ENCODE results near the gene CSNK1G1.

Gene CSNK1G1

DNA sequence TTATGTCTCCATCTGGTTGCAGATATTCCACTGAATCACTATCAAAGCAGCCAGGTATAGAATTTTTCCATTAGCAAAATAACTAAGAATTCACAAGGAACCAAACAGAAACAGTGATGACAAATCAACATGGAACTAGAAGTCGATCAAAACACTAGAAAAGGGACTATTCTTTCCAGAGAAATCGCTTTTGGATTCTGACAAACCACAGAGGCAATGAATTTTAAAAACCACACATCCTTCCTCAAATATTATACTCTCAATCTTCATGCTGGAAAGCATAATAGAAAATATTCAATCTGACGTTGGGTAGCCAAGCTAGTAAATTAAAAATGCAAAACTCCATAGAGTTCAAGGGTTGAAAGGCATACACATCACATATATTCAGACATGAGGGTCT is 99.9 kb downstream of the CSNK1G1 start:
- TF ChIP-seq CTCF (conservative IDR thresholded peaks at IDR 0.05; ENCODE audit: control insufficient read depth, insufficient read depth, low read depth, low read length): no peak
- H3K4me3 ChIP-seq (ENCODE audit: control insufficient read depth, low read depth, low read length): no peak overlapping the region
- no peak for DNase-seq (ENCODE audit: low read depth)

- TF ChIP-seq CTCF (conservative IDR thresholded peaks at IDR 0.05; ENCODE audit: control insufficient read depth, insufficient read depth, low read depth, low read length): no peak
- DNase-seq (ENCODE audit: low read depth): no peak
- H3K4me3 ChIP-seq (ENCODE audit: control insufficient read depth, low read depth, low read length): no peak overlapping the region
Measured at GRCh38 chr15:64251658-64252057, 104.3 kb downstream of the CSNK1G1 start.

DNA sequence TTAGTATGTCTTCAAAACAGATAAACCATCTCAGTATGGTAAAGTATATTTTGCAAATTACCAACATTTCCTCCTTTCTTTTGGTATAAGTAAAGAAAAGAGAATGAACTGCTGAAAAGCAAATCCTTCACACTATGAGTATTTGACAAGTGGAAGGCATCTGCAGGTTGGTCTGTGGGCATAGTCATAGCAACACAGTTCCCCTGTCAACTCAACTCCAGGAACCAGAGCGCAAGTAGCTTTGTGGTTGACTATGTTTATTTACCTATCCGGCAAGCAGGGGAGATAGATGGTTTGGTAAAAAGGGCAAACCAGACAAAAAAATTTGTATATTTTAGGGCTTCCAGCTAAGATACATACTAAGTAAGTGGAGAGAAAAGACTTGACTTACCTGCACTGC is 104.9 kb downstream of the CSNK1G1 start:
- TF ChIP-seq CTCF (conservative IDR thresholded peaks at IDR 0.05; ENCODE audit: control insufficient read depth, insufficient read depth, low read depth, low read length): no peak
- DNase-seq (ENCODE audit: low read depth): no peak
- H3K4me3 ChIP-seq (ENCODE audit: control insufficient read depth, low read depth, low read length): no peak overlapping the region

GRCh38 chr15:64249883-64250575 is 105.9 kb downstream of the CSNK1G1 start:
- H3K4me3 ChIP-seq (ENCODE audit: control insufficient read depth, low read depth, low read length): no peak overlapping the region
- DNase-seq (ENCODE audit: low read depth): peak; percentile 21
- no peak for TF ChIP-seq CTCF (conservative IDR thresholded peaks at IDR 0.05; ENCODE audit: control insufficient read depth, insufficient read depth, low read depth, low read length)

DNA sequence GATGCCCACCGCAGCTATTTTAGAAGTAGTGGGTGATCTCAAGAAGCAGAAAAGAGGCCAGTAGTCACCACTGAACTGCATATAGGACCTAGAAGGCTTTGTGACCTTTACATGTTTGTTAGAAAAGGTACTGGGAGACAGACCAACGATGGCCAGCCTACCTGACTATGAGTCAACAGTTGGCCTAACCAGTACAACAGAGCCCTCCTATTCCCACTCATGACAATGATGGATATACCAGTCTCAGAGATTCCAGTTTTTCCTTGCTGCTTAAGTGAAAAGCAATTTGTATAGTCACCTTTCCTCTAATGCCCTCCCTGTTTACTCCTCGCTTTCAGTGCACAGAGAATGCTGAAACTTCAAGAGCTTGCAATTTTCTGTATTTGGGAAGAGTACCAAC is 106.6 kb downstream of the CSNK1G1 start:
- DNase-seq (ENCODE audit: low read depth): no peak
- TF ChIP-seq CTCF (conservative IDR thresholded peaks at IDR 0.05; ENCODE audit: control insufficient read depth, insufficient read depth, low read depth, low read length): no peak
- H3K4me3 ChIP-seq (ENCODE audit: control insufficient read depth, low read depth, low read length): no peak overlapping the region

GRCh38 chr15:64247906-64248541 is 107.9 kb downstream of the CSNK1G1 start:
- DNase-seq (ENCODE audit: low read depth): peak; percentile 91
- TF ChIP-seq CTCF (conservative IDR thresholded peaks at IDR 0.05; ENCODE audit: control insufficient read depth, insufficient read depth, low read depth, low read length): no peak
- H3K4me3 ChIP-seq (ENCODE audit: control insufficient read depth, low read depth, low read length): no peak overlapping the region
